ENCODE results near the gene CCDC30.

Gene CCDC30

GRCh38 chr1:42700006-42700405 lies 236.9 kb downstream of the CCDC30 start:
- DNase-seq: no peak

DNA sequence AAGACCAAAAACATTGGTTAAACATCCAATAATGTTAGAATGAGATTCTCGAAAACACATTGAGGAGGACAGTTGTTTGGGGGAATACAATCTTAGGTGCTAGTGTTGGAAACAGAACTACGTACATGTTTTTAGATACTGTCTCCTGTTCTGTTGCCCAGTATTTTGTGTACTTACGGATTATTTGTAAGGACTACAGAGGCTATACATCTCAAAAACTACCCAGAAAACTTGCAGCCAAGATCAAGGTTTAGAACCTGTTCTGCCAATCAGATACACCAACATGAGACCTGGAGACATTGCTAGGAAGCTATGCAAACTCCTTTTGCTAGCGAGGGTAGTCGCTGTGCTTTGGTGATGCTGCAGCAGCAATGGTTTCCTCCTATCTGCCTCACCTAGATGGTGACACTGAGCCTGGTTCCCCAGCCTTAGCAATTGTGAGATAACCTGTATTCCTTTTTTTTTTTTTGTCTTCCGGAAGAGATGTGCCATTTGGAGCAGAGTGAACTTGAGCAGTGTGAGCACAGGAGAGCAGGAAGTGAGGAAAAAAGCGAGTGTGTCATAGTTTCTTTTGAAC lies 240.9 kb downstream of the CCDC30 start:
- no peak for DNase-seq
